GM12878 (cell line): ENCODE data around the gene RFWD3. TPM values are rescaled to one million over a fixed set of nuclear protein-coding genes. Genes with fewer than 3 reads are reported as not detected.

Experiments
- ATAC-seq: fragments of 200-7000 bp; cut with Tn5 transposase; 3 replicates; pipeline ENCODE4 v1.9.1; 2020; ENCODE audit warnings: mild to moderate bottlenecking, moderate library complexity
- BruUV-seq: library from RNA; stranded (reverse); fragments of 400-500 nt; replicated peaks from 2 replicates; lab custom pipeline; 2021; lab: Mats Ljungman, UMichigan
- CTCF ChIA-PET: fragments of 300-600 bp; sonication (Branson Sonifier 250); formaldehyde crosslinking; extraction: SDS; loops from one replicate; lab custom pipeline; 2021; ENCODE audit warnings: inconsistent platforms; lab: Yijun Ruan, JAX
- POLR2A ChIA-PET: fragments of 350-600 bp; formaldehyde crosslinking; extraction: SDS; loops from one replicate; lab custom pipeline; 2021; ENCODE audit warnings: inconsistent platforms; lab: Charles Lee
- RAD21 ChIA-PET: fragments of 300-600 bp; sonication (Branson Sonifier 250); formaldehyde crosslinking; loops from one replicate; lab custom pipeline; 2023; ENCODE audit warnings: antibody characterized with exemption; ENCODE audit not compliant: unreplicated experiment; lab: Charles Lee
- SMC1A ChIA-PET: fragments of 300-600 bp; sonication (Branson Sonifier 250); formaldehyde crosslinking; loops from one replicate; lab custom pipeline; 2023; ENCODE audit not compliant: unreplicated experiment, uncharacterized antibody; lab: Charles Lee
- DNase-seq: peaks from one replicate; pipeline ENCODE4 v3.0.0-alpha.2; 2011; ENCODE audit warnings: low read depth, low spot score
- FAIRE-seq: peaks from 3 replicates; lab custom pipeline; 2011; peaks lifted over from hg19 to GRCh38; lab: Jason Lieb, UNC
- H2AFZ ChIP-seq: 2 replicates; pipeline ENCODE4 v1.6.0; 2011; ENCODE audit warnings: low read depth, low read length, control low read depth; ENCODE audit not compliant: control insufficient read depth
- H3K27ac ChIP-seq: 2 replicates; pipeline ENCODE4 v1.5.1; 2011; ENCODE audit warnings: control low read depth; ENCODE audit not compliant: control insufficient read depth, insufficient read depth
- H3K27me3 ChIP-seq, 2 experiments: replicated peaks in 1 of 2; 2 replicates each; pipeline versions ENCODE4 v1.6.0 to v1.6.1; 2011; ENCODE audit warnings: low read length in 1 of 2; ENCODE audit not compliant: control insufficient read depth in 2 of 2, insufficient read depth in 2 of 2
- H3K36me3 ChIP-seq, 2 experiments: 2 replicates each; pipeline ENCODE4 v1.5.1; 2011; ENCODE audit warnings: low read length in 1 of 2; ENCODE audit not compliant: control insufficient read depth in 2 of 2, insufficient read depth in 2 of 2
- H3K4me1 ChIP-seq: 2 replicates; pipeline ENCODE4 v1.6.1; 2011; ENCODE audit warnings: mild to moderate bottlenecking, low read length, moderate library complexity, mixed read lengths; ENCODE audit not compliant: control insufficient read depth, insufficient read depth
- H3K4me2 ChIP-seq: 2 replicates; pipeline ENCODE4 v1.6.0; 2011; ENCODE audit warnings: control low read depth; ENCODE audit not compliant: control insufficient read depth, insufficient read depth
- H3K4me3 ChIP-seq: fragments of 200-600 bp; sonication (generic); 2 replicates; pipeline ENCODE4 v1.5.1; 2016
- H3K79me2 ChIP-seq: 2 replicates; pipeline ENCODE4 v1.6.0; 2011; ENCODE audit warnings: low read length; ENCODE audit not compliant: control insufficient read depth, insufficient read depth
- H3K9ac ChIP-seq: 2 replicates; pipeline ENCODE4 v1.8.0; 2011; ENCODE audit warnings: low read length, control low read depth, mixed read lengths; ENCODE audit not compliant: control insufficient read depth, insufficient read depth
- H3K9me3 ChIP-seq: replicated peaks from 3 replicates; pipeline ENCODE4 v1.5.1; 2011; ENCODE audit warnings: mild to moderate bottlenecking, low read length; ENCODE audit not compliant: control insufficient read depth, insufficient read depth
- H4K20me1 ChIP-seq: 2 replicates; pipeline ENCODE4 v1.6.0; 2011; ENCODE audit not compliant: control insufficient read depth, insufficient read depth
- CHD1 ChIP-seq: IDR thresholded peaks from 2 replicates; pipeline ENCODE4 v1.6.1; 2012; ENCODE audit warnings: low read depth, low read length, improper control_type of control experiment
- HDGF ChIP-seq: fragments of 450-650 bp; IDR thresholded peaks from 2 replicates; pipeline ENCODE4 v1.6.1; 2016; ENCODE audit warnings: antibody characterized with exemption
- MTA3 ChIP-seq: IDR thresholded peaks from 2 replicates; pipeline ENCODE4 v1.6.1; 2012; ENCODE audit warnings: low read length, inconsistent platforms, borderline replicate concordance
- NFXL1 ChIP-seq: fragments of 450-650 bp; IDR thresholded peaks from 2 replicates; pipeline ENCODE4 v1.6.1; 2017; ENCODE audit warnings: antibody characterized with exemption, mild to moderate bottlenecking, borderline replicate concordance
- RAD51 ChIP-seq: fragments of 450-650 bp; IDR thresholded peaks from 2 replicates; pipeline ENCODE4 v1.6.1; 2016; ENCODE audit warnings: moderate library complexity, mild to moderate bottlenecking, inconsistent platforms
- SMAD1 ChIP-seq: fragments of 450-650 bp; IDR thresholded peaks from 2 replicates; pipeline ENCODE4 v1.6.1; 2018; ENCODE audit warnings: mild to moderate bottlenecking, low read depth; ENCODE audit not compliant: partially characterized antibody
- STAT1 ChIP-seq: fragments of 450-650 bp; conservative IDR thresholded peaks from 2 replicates; pipeline ENCODE4 v1.6.1; 2014; ENCODE audit warnings: antibody characterized with exemption, mild to moderate bottlenecking
- TAF1 ChIP-seq: IDR thresholded peaks from 2 replicates; pipeline ENCODE4 v1.6.1; 2011; ENCODE audit warnings: mild to moderate bottlenecking, low read depth, low read length, borderline replicate concordance
- TCF7 ChIP-seq: IDR thresholded peaks from 2 replicates; pipeline ENCODE4 v1.6.1; 2014; ENCODE audit warnings: antibody characterized with exemption, borderline replicate concordance
- ZSCAN29 ChIP-seq: fragments of 450-650 bp; IDR thresholded peaks from 2 replicates; pipeline ENCODE4 v1.6.1; 2017; ENCODE audit warnings: mild to moderate bottlenecking, moderate library complexity
- ZZZ3 ChIP-seq: IDR thresholded peaks from 2 replicates; pipeline ENCODE4 v1.6.1; 2011; ENCODE audit warnings: low read depth; ENCODE audit not compliant: control insufficient read depth, insufficient read length
- WGBS: methylation state at CpG from one replicate; pipeline ENCODE4 v1.1.6; 2016; ENCODE audit warnings: low lambda C conversion rate; ENCODE audit not compliant: insufficient replicate concordance, insufficient coverage; ENCODE audit errors: missing lambda C conversion rate; 5-methylcytosine and 5-hydroxymethylcytosine counted together
- in situ Hi-C: fragments of 300-500 bp; cut with MboI; formaldehyde crosslinking; loops from 9 replicates; pipeline ENCODE4 v1.14.3; 2018; ENCODE audit warnings: mixed read lengths
- intact Hi-C: fragments of 100-400 bp; cut with micrococcal nuclease; formaldehyde crosslinking; loops from one replicate; pipeline ENCODE4 v1.14.2; 2022; ENCODE audit not compliant: unreplicated experiment
- polyA plus RNA-seq, 11 experiments: library from polyadenylated mRNA; depleted of rRNA in 4 of 11; unstranded in 6 of 11; stranded (reverse) in 5 of 11; fragments of >200 nt; fragmentation: Nextera tagmentation in 4 of 11; fragmentation: Illumina TruSeq in 1 of 11; extraction: Ambion mirVana in 4 of 11; extraction: Trizol in 1 of 11; gene quantifications; 1 replicate in 1 of 11; 2 replicates in 10 of 11; pipeline versions ENCODE4 v1.2.1 to v1.2.3, GENCODE V29; 2011 to 2016; ENCODE audit warnings: inconsistent platforms in 2 of 11, missing spikeins in 2 of 11, low read depth in 1 of 11
- total RNA-seq, 4 experiments: library from RNA; depleted of rRNA in 3 of 4; stranded (reverse); fragments of >200 nt in 3 of 4; fragmentation: Illumina TruSeq in 1 of 4; extraction: Trizol in 1 of 4; gene quantifications; 2 replicates each; pipeline versions ENCODE4 v1.2.1 to v1.2.3, GENCODE V29; 2013 to 2021
- TF ChIP-seq, protein P1 (sequence below): fragments of 450-650 bp; conservative IDR thresholded peaks from 2 replicates; pipeline ENCODE4 v1.6.1; 2017; ENCODE audit warnings: mild to moderate bottlenecking, moderate library complexity
- TF ChIP-seq, protein P2 (sequence below): fragments of 450-650 bp; formaldehyde crosslinking; IDR thresholded peaks from 2 replicates; pipeline ENCODE4 v1.4.0; 2020; ENCODE audit warnings: mild to moderate bottlenecking, moderate library complexity
- TF ChIP-seq, protein P3 (sequence below): fragments of 450-650 bp; formaldehyde crosslinking; IDR thresholded peaks from 2 replicates; pipeline ENCODE4 v1.4.0; 2022; ENCODE audit warnings: mild to moderate bottlenecking, moderate library complexity
- TF ChIP-seq, protein P4 (sequence below): IDR thresholded peaks from 2 replicates; pipeline ENCODE4 v1.6.1; 2011; ENCODE audit warnings: low read depth, low read length, improper control_type of control experiment, borderline replicate concordance

Gene RFWD3
- total and polyA plus RNA-seq, 10 of the 15 experiments (the other 5 are each of a cell fraction or from before 2014, with no cell fraction given) = 10.7 to 78.5 (median 51.2) TPM

DNA sequence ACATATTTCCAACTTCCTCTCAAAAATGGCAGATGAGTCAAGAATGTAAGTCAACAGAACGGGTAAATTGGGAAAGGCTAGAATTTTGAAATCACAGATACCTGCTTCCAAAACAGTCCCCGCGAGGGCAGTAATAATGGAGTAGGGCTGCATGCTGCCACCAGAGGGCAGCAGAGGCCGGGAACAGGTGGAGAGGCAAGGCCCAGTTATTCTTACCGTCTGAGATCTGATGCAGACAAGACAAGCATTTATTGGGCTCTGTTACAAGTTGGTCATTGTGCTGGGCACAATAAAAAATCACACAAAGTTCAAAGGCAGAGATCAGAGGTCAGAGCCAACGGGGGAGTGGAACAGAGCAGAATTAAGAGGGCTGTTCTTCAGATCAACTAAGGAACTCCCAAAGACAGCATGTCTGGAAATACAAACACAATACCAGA lies 42.8 kb upstream of the RFWD3 start:
- in situ Hi-C loops = no loop called here
- no peaks in the 10 kb centered on the region for H3K4me1 ChIP-seq
- RAD21 ChIA-PET = interaction anchor here (0.9 to 5.5 kb wide), 7 partner anchors 8 to 365 kb away, joined by 3 to 62 read pairs (median 5); partner anchors contain the start of gene MLKL
- H3K4me2 ChIP-seq = no peak overlapping the region
- H3K4me3 ChIP-seq = no peak overlapping the region
- no peaks in the 10 kb centered on the region for H3K36me3 ChIP-seq
- no peaks in the 10 kb centered on the region for H3K27me3 ChIP-seq
- ATAC-seq (peak; percentile 99), FAIRE-seq (peak; percentile 95), DNase-seq (no peak)
- H3K27ac ChIP-seq = no peak overlapping the region
- CTCF ChIA-PET = interaction anchor here (0.7 to 10.6 kb wide), 12 partner anchors 10 to 402 kb away, joined by 3 to 190 read pairs (median 4); partner anchors contain the start of gene MLKL
- peak overlapping the region; percentile 31 for H2AFZ ChIP-seq
- no peaks in the 10 kb centered on the region for H3K9me3 ChIP-seq
- 2% methylated on average over 6 of the region's 6 CpGs for WGBS
- no TSS peak for BruUV-seq
- intact Hi-C loops = loop anchor here (1.0 to 2.0 kb wide), 3 partner anchors 104 to 401 kb away; no protein-coding TSS in a partner anchor
- no peaks in the 10 kb centered on the region for H3K79me2 ChIP-seq
- no peak overlapping the region for H3K9ac ChIP-seq
- POLR2A ChIA-PET = no interaction called here
- SMC1A ChIA-PET = interaction anchor here (0.9 to 4.4 kb wide), 6 partner anchors 10 to 402 kb away, joined by 3 to 59 read pairs (median 4); no protein-coding TSS in a partner anchor
- H4K20me1 ChIP-seq = no peaks in the 10 kb centered on the region
- TF ChIP-seq ZSCAN29 (no peak), CHD1 (no peak), HDGF (no peak), TAF1 (no peak), STAT1 (no peak), TCF7 (no peak), ZZZ3 (no peak), MTA3 (no peak), SMAD1 (no peak), RAD51 (no peak), NFXL1 (no peak)
- TF ChIP-seq, protein P1, sequence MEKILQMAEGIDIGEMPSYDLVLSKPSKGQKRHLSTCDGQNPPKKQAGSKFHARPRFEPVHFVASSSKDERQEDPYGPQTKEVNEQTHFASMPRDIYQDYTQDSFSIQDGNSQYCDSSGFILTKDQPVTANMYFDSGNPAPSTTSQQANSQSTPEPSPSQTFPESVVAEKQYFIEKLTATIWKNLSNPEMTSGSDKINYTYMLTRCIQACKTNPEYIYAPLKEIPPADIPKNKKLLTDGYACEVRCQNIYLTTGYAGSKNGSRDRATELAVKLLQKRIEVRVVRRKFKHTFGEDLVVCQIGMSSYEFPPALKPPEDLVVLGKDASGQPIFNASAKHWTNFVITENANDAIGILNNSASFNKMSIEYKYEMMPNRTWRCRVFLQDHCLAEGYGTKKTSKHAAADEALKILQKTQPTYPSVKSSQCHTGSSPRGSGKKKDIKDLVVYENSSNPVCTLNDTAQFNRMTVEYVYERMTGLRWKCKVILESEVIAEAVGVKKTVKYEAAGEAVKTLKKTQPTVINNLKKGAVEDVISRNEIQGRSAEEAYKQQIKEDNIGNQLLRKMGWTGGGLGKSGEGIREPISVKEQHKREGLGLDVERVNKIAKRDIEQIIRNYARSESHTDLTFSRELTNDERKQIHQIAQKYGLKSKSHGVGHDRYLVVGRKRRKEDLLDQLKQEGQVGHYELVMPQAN = no peak
- TF ChIP-seq, protein P2, sequence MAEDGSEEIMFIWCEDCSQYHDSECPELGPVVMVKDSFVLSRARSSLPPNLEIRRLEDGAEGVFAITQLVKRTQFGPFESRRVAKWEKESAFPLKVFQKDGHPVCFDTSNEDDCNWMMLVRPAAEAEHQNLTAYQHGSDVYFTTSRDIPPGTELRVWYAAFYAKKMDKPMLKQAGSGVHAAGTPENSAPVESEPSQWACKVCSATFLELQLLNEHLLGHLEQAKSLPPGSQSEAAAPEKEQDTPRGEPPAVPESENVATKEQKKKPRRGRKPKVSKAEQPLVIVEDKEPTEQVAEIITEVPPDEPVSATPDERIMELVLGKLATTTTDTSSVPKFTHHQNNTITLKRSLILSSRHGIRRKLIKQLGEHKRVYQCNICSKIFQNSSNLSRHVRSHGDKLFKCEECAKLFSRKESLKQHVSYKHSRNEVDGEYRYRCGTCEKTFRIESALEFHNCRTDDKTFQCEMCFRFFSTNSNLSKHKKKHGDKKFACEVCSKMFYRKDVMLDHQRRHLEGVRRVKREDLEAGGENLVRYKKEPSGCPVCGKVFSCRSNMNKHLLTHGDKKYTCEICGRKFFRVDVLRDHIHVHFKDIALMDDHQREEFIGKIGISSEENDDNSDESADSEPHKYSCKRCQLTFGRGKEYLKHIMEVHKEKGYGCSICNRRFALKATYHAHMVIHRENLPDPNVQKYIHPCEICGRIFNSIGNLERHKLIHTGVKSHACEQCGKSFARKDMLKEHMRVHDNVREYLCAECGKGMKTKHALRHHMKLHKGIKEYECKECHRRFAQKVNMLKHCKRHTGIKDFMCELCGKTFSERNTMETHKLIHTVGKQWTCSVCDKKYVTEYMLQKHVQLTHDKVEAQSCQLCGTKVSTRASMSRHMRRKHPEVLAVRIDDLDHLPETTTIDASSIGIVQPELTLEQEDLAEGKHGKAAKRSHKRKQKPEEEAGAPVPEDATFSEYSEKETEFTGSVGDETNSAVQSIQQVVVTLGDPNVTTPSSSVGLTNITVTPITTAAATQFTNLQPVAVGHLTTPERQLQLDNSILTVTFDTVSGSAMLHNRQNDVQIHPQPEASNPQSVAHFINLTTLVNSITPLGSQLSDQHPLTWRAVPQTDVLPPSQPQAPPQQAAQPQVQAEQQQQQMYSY = no peak
- TF ChIP-seq, protein P3, sequence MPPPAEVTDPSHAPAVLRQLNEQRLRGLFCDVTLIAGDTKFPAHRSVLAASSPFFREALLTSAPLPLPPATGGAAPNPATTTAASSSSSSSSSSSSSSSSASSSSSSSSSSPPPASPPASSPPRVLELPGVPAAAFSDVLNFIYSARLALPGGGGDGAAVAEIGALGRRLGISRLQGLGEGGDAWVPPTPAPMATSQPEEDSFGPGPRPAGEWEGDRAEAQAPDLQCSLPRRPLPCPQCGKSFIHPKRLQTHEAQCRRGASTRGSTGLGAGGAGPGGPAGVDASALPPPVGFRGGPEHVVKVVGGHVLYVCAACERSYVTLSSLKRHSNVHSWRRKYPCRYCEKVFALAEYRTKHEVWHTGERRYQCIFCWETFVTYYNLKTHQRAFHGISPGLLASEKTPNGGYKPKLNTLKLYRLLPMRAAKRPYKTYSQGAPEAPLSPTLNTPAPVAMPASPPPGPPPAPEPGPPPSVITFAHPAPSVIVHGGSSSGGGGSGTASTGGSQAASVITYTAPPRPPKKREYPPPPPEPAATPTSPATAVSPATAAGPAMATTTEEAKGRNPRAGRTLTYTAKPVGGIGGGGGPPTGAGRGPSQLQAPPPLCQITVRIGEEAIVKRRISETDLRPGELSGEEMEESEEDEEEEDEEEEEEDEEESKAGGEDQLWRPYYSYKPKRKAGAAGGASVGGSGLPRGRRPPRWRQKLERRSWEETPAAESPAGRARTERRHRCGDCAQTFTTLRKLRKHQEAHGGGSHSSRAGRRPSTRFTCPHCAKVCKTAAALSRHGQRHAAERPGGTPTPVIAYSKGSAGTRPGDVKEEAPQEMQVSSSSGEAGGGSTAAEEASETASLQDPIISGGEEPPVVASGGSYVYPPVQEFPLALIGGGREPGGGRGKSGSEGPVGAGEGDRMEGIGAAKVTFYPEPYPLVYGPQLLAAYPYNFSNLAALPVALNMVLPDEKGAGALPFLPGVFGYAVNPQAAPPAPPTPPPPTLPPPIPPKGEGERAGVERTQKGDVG (CRISPR knock-in tag) = no peak
- TF ChIP-seq, protein P4, sequence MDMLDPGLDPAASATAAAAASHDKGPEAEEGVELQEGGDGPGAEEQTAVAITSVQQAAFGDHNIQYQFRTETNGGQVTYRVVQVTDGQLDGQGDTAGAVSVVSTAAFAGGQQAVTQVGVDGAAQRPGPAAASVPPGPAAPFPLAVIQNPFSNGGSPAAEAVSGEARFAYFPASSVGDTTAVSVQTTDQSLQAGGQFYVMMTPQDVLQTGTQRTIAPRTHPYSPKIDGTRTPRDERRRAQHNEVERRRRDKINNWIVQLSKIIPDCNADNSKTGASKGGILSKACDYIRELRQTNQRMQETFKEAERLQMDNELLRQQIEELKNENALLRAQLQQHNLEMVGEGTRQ = no peak
